Embryonic facial prominence (tissue), 1 donor: ENCODE data around the gene CLCF1.

Source experiments
- DNase-seq: peaks from one replicate; pipeline ENCODE4 v3.0.0-alpha.2; 2016; ENCODE audit errors: extremely low spot score

Gene CLCF1

DNA sequence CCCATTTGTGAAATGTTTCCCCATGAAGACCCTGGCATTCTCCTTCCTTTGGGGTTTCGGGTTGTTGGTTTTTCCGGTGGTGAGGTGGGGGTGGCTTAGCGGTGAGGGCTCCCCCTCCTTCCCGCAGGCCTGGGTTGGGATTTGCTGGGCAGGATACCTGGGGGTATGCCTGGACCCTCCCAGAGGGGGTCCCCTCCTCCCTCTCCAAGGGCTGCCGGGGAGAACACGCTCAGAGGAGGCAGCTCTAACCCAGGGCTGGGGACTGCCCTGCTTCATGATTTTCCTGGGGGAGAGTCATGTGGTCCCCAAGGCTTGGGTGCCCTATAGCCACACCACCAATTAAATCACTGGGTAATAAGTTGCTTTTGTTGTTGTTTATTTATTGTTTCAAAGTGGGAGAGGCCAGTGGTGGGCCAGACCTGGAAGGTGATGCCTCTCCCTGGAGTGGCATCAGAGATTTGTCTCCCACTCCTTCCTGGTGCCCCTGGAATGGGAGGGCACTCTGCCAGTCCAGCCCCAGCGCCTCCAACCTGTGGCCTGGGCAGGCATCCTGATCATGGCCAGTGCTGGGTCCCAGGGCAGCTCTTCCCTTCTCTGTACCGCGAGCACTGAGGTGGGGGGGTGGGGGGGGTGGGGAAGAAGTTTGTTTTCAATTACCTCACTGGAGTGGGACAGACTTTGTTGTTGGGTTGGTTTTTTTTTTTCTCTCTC lies 1.3 kb upstream of the CLCF1 start:
- no peak for DNase-seq

- DNase-seq, result no peak
Observed at GRCh38 chr11:67373648-67374570, 511 bp upstream of the CLCF1 start.

DNA sequence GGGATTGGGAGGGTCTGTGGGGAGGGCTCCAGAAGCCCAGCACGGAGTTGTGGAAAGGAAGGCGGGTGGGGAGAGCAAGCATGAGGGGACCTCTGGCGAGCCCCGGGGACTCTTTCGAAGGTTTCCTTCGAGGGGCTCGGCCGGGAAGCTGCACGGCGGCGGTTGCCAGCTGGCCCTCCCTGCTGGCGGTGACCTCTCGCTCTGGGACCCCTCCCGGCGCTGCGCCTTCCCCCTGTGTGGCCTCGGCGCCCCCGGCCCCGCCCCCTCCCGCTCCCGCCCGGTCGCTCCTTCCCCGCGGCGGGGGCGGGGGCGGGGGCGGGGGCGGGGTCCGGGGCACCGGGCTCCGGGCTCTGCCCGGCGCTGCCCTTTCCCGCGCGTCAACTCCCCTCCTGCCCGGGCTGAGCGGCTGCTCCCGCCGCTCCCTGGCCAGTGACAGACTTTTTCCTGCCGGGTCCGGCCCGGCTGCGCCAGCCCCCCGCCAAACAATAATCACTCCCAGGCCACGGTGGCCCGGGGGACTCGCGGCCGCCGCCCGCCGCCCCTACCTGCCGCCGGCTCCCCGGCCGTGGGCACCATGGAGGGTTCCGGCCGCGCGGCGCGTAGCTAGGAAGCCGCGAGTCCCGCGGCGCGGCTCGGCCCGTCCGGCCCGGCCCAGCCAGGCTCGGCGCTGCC lies 941 bp downstream of the CLCF1 start:
- no peak for DNase-seq

DNA sequence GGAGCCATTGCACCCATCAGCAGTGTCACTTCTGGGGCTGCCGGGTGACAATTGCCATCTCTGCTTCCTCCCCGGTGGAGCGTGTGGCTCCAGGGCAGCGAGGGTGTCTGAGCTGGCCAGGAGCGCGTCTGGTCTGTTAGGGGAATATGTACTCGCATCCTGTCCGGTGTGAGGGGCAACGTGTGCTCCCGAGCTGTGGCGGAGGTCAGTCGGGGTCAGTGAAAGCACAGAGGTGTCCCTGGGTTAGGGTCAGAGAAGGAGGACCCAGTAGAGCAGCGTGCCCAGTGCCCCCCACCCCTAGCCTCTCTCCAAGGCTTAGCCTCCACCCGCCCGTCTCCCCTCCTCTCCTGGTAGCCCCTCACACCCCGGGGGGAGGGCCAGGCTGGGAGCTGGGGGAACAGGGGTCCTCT lies 1.5 kb downstream of the CLCF1 start:
- no peak for DNase-seq

- no peak for DNase-seq
Observed at GRCh38 chr11:67371189-67371910, 2.0 kb downstream of the CLCF1 start.

DNA sequence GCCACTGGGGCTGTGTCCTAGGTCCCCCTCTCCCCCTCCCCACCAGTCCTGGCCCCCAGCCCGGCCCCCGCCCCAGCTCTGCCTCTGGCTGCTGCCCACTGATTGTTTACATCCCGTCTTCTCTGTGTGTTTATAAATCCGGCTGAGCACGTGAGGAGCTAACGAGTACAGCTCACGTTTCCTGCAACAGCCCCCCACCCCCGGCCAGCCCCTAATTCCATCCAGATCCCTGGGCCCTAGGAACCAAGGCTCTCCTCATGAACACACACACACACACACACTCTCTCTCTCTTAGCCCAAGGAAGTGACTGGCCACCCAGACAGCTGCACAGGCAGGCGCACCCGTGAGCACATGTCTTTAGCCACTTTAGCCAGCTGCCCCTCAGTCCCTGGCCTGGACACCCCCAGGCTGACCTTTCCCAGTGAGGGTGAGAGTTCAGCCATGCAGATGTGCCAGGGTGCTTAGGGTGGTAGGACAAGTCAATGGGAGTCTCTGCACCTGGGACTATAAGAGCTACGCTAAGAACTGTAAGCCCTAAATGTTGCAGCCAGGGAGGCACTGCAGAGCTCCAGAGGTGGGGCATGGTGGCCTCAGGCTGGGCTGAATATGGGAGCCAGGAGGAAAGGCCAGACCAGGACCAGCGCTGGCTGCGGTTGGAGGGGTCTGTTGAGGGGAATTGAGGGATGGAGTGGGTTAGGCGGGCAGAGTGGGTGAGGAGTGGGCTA lies 2.9 kb downstream of the CLCF1 start:
- DNase-seq, result no peak

GRCh38 chr11:67369801-67370284 lies 3.6 kb downstream of the CLCF1 start:
- no peak for DNase-seq

GRCh38 chr11:67369275-67369674 lies 4.1 kb downstream of the CLCF1 start:
- no peak for DNase-seq

DNA sequence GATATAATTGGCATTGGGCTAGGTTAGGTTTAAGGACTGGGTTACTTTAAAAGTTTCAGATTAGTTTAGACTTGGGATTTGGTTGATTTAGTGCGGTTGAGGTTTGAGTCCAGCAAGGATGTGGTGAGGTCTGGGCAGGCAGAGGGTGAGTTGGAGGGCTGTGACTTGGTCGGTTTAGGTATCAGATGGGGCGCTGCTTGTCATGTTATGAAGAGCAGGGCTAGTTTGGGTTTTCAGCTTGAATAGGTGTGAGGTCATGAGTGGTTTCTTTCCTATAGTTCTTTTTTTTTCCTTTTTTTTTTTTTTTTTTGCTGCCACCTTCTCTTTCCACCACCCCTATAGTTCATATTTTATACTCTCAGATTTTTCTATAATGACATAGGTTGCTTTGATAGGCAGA lies 4.8 kb downstream of the CLCF1 start:
- no peak for DNase-seq

- no peak for DNase-seq
Observed at GRCh38 chr11:67367761-67368227, 5.6 kb downstream of the CLCF1 start.

DNA sequence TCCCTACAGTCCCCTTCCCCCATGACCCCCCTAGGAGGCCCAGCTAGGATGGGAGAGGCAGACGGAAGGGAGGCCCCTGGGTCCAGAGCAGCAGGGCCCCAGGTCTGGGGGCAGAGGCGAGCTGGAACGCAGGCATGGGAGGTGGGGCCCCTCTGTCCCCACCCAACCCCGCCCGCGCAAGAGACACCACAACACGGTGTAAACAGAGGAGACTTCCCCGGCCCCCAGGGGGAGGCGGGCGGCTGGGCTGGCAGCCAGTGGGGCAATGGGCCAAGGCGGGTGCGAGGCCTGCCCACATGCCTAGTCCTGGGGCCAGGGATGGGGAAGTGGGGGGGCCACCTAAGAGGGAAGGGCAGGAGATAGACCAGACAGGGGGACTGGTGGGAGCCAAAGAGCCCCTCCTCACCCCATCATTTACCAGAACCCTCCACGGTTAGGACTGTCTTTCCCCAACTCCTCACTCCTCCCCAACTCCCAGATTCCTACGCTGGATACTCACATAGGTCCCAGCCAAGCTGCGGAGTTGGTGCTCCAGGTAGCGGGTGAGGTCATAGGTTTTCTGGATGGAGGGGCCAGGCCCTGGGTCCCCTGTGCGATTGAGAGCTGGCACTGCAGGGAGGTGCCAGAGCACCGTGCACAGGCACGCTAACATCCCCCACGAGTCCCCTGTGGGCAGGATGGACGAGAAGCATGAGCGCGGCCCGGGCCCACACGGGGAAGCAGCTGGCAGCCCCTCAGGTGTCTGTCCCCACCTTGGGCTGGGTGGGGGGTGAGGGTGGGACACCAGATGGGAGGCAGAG lies 6.2 kb downstream of the CLCF1 start:
- no peak for DNase-seq

GRCh38 chr11:67366546-67366945 lies 6.9 kb downstream of the CLCF1 start:
- no peak for DNase-seq

- DNase-seq, result no peak
Observed at GRCh38 chr11:67365736-67366444, 7.5 kb downstream of the CLCF1 start.

- no peak for DNase-seq
Observed at GRCh38 chr11:67364783-67365722, 8.3 kb downstream of the CLCF1 start.

- DNase-seq, result no peak
Observed at GRCh38 chr11:67364169-67364568, 9.2 kb downstream of the CLCF1 start.

DNA sequence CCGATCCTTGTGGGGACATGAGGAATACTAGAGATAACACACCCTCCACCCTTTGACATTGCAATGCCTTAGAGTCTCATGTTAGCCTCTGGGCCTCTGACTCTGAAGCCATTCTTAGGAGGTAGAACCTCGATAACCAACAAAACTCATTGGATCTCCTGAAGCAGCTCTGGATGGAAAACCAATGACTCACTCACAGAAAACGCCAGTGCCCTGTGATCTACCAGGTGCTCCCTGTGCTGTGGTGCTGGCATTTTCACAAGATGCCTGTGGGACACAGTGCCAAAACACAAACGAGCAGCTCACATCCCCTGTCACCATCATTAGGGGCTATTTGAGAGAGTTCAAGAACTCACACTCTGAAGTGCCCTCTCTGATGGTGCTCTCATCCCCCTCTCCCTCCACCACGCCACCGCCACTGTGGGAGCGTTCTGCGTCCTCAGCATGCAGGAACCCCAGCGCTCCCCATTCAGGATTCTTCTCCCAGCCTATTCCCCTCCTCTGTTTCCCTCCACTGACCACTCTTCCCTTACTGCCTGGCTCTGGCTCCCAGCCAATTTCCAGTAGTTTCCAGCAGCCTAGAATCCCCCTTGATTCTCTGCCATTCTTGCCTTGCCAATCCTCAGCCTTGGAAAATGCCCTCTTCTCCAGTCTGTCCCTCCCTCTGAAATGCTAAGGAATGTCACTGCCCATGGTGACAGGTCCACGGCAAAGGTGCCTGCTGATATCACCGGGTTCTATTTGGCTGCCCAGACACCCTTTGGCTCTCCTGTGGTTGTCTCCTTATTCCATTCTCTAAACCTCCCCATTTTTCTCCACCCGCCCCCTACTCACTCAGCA lies 15.3 kb downstream of the CLCF1 start:
- DNase-seq, result no peak

GRCh38 chr11:67356864-67357561 lies 16.4 kb downstream of the CLCF1 start:
- DNase-seq, result no peak
